Mesothelial cell of epicardium (in vitro differentiated cells): Measurements from ENCODE around the gene IRF8. TPM values are rescaled to one million over a fixed set of nuclear protein-coding genes. Genes with fewer than 3 reads are reported as not detected.
A peak's percentile ranks its signal among the peaks of the same experiment; 100 is the strongest.

ENCODE experiments used
- DNase-seq, 2 experiments: peaks; one replicate each; pipeline ENCODE4 v3.0.0; 2021; ENCODE audit warnings: low spot score in 2 of 2; ENCODE audit not compliant: unreplicated experiment in 2 of 2
- H3K27ac Mint-ChIP-seq: 2 replicates; pipeline ENCODE4 v1.8.0; 2021; ENCODE audit warnings: mixed read lengths
- H3K27me3 Mint-ChIP-seq: 2 replicates; pipeline ENCODE4 v1.8.0; 2021; ENCODE audit warnings: low read depth, mixed read lengths
- H3K36me3 Mint-ChIP-seq: 2 replicates; pipeline ENCODE4 v1.8.0; 2021; ENCODE audit warnings: mixed read lengths
- H3K4me1 Mint-ChIP-seq: 2 replicates; pipeline ENCODE4 v1.8.0; 2021; ENCODE audit warnings: mixed read lengths
- H3K4me3 Mint-ChIP-seq: 2 replicates; pipeline ENCODE4 v1.8.0; 2021; ENCODE audit warnings: mild to moderate bottlenecking, moderate library complexity, mixed read lengths
- H3K9me3 Mint-ChIP-seq: 2 replicates; pipeline ENCODE4 v1.8.0; 2021; ENCODE audit warnings: mixed read lengths
- total RNA-seq: library from RNA; stranded (reverse); gene quantifications from 3 replicates; pipeline ENCODE4 v1.2.1, GENCODE V29; 2021
- TF ChIP-seq, protein P1 (sequence below): fragments of 200-600 bp; sonication (generic); IDR thresholded peaks from one replicate; pipeline ENCODE4 v1.5.0; 2021; ENCODE audit warnings: antibody characterized with exemption; ENCODE audit not compliant: unreplicated experiment

The IRF8 gene, protein sequence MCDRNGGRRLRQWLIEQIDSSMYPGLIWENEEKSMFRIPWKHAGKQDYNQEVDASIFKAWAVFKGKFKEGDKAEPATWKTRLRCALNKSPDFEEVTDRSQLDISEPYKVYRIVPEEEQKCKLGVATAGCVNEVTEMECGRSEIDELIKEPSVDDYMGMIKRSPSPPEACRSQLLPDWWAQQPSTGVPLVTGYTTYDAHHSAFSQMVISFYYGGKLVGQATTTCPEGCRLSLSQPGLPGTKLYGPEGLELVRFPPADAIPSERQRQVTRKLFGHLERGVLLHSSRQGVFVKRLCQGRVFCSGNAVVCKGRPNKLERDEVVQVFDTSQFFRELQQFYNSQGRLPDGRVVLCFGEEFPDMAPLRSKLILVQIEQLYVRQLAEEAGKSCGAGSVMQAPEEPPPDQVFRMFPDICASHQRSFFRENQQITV
- total RNA-seq, result 5.8 to 7.8 TPM (median 5.8 TPM) in 3 replicates

DNA sequence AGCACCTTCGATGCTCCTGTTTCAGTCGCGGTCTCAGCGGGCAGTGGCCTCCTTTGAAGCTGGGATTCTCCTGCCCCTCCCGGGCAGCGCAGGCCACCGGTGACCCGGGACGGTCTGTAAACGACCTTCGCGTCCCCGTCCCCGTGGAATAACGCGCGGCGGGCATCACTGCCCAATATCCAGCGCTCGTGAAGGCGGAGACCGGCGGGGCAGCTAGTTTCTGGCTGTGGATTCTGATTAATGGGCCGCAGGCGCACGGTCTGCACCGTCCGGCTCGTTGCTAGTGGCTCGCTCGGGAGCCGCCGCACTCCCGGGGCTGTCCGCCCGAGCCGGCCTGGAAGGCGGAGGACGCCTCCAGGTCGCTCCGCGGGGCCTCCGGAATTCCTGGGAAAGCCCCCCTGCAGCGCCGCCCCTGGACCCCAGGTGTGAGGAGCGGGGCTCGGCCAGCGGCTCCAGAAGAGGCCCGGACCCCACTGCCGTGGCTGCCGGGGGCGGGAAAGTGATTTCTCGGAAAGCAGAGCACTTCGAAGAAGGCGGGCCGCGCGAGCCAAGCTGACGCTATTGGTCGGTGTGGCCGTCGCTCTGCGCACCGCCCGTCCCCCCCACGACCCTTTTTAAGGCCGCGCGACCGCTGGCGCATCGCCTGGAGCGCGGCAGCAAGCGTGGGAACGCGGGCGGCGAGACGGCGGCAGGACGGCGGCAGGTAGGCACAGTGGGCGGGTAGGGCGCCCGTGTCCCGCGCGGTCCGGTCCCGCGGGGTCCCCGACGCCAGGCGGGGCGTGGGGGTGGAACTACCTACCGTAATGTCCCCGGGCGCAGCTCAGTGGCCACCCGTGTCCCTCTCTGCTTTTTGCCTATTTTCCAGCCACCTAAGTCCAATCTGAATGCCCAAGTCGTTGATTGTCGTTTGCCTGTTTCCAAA lies at the start of gene IRF8:
IRF8 (plus strand) TSS at position 642 of the 922 bp plus-strand sequence. CDS start 3,854 bp downstream, outside the sequence.
- H3K9me3 Mint-ChIP-seq, result no peaks in the 10 kb centered on the region
- no peaks in the 10 kb centered on the region for H3K36me3 Mint-ChIP-seq
- no peak within 1 kb of the TSS for H3K27ac Mint-ChIP-seq
- H3K27me3 Mint-ChIP-seq, result peaks cover 71% of the 10 kb centered on the region
- DNase-seq, result peak; percentile 54 to 77
- H3K4me3 Mint-ChIP-seq, result peak within 1 kb of the TSS; percentile 71
- peaks cover 14% of the 10 kb centered on the region for H3K4me1 Mint-ChIP-seq
- TF ChIP-seq, protein P1, sequence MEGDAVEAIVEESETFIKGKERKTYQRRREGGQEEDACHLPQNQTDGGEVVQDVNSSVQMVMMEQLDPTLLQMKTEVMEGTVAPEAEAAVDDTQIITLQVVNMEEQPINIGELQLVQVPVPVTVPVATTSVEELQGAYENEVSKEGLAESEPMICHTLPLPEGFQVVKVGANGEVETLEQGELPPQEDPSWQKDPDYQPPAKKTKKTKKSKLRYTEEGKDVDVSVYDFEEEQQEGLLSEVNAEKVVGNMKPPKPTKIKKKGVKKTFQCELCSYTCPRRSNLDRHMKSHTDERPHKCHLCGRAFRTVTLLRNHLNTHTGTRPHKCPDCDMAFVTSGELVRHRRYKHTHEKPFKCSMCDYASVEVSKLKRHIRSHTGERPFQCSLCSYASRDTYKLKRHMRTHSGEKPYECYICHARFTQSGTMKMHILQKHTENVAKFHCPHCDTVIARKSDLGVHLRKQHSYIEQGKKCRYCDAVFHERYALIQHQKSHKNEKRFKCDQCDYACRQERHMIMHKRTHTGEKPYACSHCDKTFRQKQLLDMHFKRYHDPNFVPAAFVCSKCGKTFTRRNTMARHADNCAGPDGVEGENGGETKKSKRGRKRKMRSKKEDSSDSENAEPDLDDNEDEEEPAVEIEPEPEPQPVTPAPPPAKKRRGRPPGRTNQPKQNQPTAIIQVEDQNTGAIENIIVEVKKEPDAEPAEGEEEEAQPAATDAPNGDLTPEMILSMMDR, result no peak

DNA sequence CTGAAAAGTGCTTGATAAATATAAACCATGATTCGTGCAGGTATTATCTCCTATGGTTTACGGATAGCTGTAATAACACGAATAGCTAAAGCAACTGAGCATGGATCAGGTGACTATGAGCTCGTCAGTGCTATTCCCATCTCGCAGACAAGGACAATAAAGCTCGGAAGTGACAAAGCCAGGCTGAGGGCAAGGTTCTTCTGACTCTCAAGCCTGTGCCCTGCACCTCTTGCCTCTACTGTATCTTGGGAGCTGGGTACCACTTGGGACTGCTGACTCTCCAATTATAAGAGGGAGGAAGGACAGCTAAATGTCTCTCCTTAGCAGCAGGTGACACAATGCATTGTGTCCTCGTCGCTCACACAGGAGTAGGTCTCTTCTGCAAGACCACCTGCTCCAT lies 49.6 kb upstream of the IRF8 start:
- peaks cover 32% of the 10 kb centered on the region for H3K4me1 Mint-ChIP-seq
- no peak overlapping the region for H3K4me3 Mint-ChIP-seq

DNA sequence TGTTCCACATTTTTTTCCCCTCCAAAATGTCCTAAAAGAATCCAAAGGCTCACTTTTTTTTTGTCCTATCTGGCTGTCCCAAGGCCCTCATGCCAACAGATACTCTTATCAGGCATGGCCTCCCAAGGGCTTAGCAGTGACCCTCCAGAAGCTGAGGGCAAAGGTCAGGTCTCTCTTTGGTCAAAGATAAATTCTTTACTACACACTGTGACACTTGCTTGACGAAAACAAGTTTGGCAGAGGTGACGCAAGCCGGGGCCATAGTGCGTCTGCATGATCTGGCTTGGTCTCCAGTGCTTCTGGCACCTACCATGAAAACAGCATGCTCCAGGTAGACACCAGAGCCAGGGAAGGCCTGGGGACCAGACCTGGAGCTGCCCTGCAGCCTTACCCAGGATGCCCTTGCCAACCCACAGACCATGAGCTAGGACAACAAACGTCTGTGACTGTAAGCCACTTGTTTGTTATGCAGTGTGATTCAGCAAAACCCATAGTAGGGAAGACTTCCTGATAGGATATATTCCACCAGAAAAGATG lies 48.5 kb upstream of the IRF8 start:
- Mint-ChIP-seq H3K9me3 (no peaks in the 10 kb centered on the region), H3K27ac (no peak overlapping the region), H3K4me1 (peaks cover 23% of the 10 kb centered on the region), H3K27me3 (no peaks in the 10 kb centered on the region), H3K4me3 (no peak overlapping the region), H3K36me3 (no peaks in the 10 kb centered on the region)
- peak in 1 of 2 experiments; percentile 24 for DNase-seq
- TF ChIP-seq, protein P1, result no peak

More for the DNA sequence above, 49.6 kb upstream of the IRF8 start:
- H3K36me3 Mint-ChIP-seq, result no peaks in the 10 kb centered on the region
- no peaks in the 10 kb centered on the region for H3K9me3 Mint-ChIP-seq
- TF ChIP-seq, protein P1, result no peak
- no peaks in the 10 kb centered on the region for H3K27me3 Mint-ChIP-seq
- no peak overlapping the region for H3K27ac Mint-ChIP-seq
- DNase-seq, result no peak

DNA sequence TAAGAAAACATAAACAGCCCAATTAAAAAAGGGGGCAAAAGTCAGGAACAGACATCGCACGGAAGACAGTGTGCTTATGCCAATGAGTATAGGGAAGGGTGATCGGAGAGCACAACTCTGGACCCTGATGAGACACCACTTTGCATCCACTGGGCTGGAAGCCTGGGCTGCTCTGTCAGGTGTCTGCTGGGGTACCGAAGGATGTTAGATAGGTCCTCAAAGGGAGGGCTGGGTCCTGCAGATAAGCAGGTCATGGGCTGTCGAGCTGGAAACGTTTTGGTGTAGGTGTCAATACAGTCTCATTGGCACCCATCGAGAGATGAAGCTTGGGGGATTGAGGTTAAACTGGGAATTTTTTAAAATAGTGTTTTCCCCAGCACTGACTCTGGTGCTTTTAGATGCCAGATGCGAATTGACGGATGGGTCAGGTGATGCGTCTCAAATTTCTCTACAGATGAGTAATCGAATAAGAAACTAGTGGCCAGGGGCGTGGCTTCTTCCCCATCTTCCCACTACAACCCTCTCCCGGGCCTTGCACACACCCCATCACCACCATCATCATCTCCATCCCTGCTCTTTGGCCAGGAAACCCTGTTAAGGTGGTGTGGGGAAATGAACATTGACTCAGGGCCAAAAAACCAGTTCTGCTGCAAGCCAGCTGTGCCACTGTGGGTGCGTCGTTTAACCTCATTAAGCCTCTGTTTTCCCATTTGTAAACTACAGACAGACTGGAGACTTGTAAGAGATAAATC lies 47.8 kb upstream of the IRF8 start:
- Mint-ChIP-seq H3K4me1 (peaks cover 22% of the 10 kb centered on the region), H3K27me3 (no peaks in the 10 kb centered on the region), H3K36me3 (no peaks in the 10 kb centered on the region), H3K27ac (no peak overlapping the region), H3K9me3 (no peaks in the 10 kb centered on the region), H3K4me3 (no peak overlapping the region)
- peak in 1 of 2 experiments; percentile 31 for DNase-seq
- TF ChIP-seq, protein P1, result no peak
